ENCODE results near the gene COL8A1. TPM values are rescaled to one million over a fixed set of nuclear protein-coding genes. Genes with fewer than 3 reads are reported as not detected.

The COL8A1 gene
- total RNA-seq, 2 donors from 2014 or later = 8.0 to 8.1 TPM

- H3K27ac ChIP-seq = no peak overlapping the region
- TF ChIP-seq CTCF (IDR thresholded peaks at IDR 0.05) = no peak
- no peak for TF ChIP-seq POLR2AphosphoS5 (IDR thresholded peaks at IDR 0.05)
- no peak for TF ChIP-seq POLR2A (IDR thresholded peaks at IDR 0.05)
- WGBS = 89% methylated on average over 1 of the region's 1 CpG
- H3K36me3 ChIP-seq = no peaks in the 10 kb centered on the region
- no peaks in the 10 kb centered on the region for H3K4me1 ChIP-seq (replicated peaks)
- no peaks in the 10 kb centered on the region for H3K9me3 ChIP-seq
- no peak for DNase-seq (ENCODE audit: low spot score)
- intact Hi-C loops (cut with DNase I) = no loop called here
- H3K27me3 ChIP-seq (replicated peaks; ENCODE audit: insufficient read depth) = no peaks in the 10 kb centered on the region
- no peak overlapping the region for H3K4me3 ChIP-seq
Observed at GRCh38 chr3:99803297-99803696, 164.9 kb downstream of the COL8A1 start.

GRCh38 chr3:99805160-99805559 is 166.8 kb downstream of the COL8A1 start:
- no peak for TF ChIP-seq POLR2A (IDR thresholded peaks at IDR 0.05)
- TF ChIP-seq POLR2AphosphoS5 (IDR thresholded peaks at IDR 0.05) = no peak
- TF ChIP-seq CTCF (IDR thresholded peaks at IDR 0.05) = no peak
- Histone ChIP-seq H3K4me1 (replicated peaks) (no peaks in the 10 kb centered on the region), H3K27ac (no peak overlapping the region), H3K4me3 (no peak overlapping the region), H3K27me3 (replicated peaks; ENCODE audit: insufficient read depth) (no peaks in the 10 kb centered on the region), H3K36me3 (no peaks in the 10 kb centered on the region), H3K9me3 (no peaks in the 10 kb centered on the region)
- intact Hi-C loops (cut with DNase I) = no loop called here
- WGBS = 96% methylated on average over 2 of the region's 2 CpGs
- DNase-seq (ENCODE audit: low spot score) = no peak

- no peaks in the 10 kb centered on the region for H3K9me3 ChIP-seq
- H3K4me1 ChIP-seq (replicated peaks) = no peaks in the 10 kb centered on the region
- H3K27me3 ChIP-seq (replicated peaks; ENCODE audit: insufficient read depth) = no peaks in the 10 kb centered on the region
- DNase-seq (ENCODE audit: low spot score) = peak; percentile 9
- intact Hi-C loops (cut with DNase I) = no loop called here
- H3K36me3 ChIP-seq = no peaks in the 10 kb centered on the region
- no peak for TF ChIP-seq POLR2AphosphoS5 (IDR thresholded peaks at IDR 0.05)
- TF ChIP-seq POLR2A (IDR thresholded peaks at IDR 0.05) = no peak
- peak in 3 of 4 experiments; percentile 30 to 45 (median 41) for TF ChIP-seq CTCF (IDR thresholded peaks at IDR 0.05)
- WGBS = 45% methylated on average over 4 of the region's 4 CpGs
- H3K4me3 ChIP-seq = no peak overlapping the region
- H3K27ac ChIP-seq = no peak overlapping the region
Observed at GRCh38 chr3:99808163-99808794, 169.9 kb downstream of the COL8A1 start.

GRCh38 chr3:99809565-99809964 is 171.2 kb downstream of the COL8A1 start:
- TF ChIP-seq CTCF (IDR thresholded peaks at IDR 0.05) (no peak), POLR2A (IDR thresholded peaks at IDR 0.05) (no peak), POLR2AphosphoS5 (IDR thresholded peaks at IDR 0.05) (no peak)
- Histone ChIP-seq H3K36me3 (no peaks in the 10 kb centered on the region), H3K4me1 (replicated peaks) (no peaks in the 10 kb centered on the region), H3K4me3 (no peak overlapping the region), H3K9me3 (no peaks in the 10 kb centered on the region), H3K27me3 (replicated peaks; ENCODE audit: insufficient read depth) (no peaks in the 10 kb centered on the region), H3K27ac (no peak overlapping the region)
- 96% methylated on average over 2 of the region's 2 CpGs for WGBS
- intact Hi-C loops (cut with DNase I) = no loop called here
- DNase-seq (ENCODE audit: low spot score) = no peak

- H3K36me3 ChIP-seq = no peaks in the 10 kb centered on the region
- H3K4me3 ChIP-seq = no peak overlapping the region
- no peaks in the 10 kb centered on the region for H3K9me3 ChIP-seq
- no peak overlapping the region for H3K27ac ChIP-seq
- TF ChIP-seq POLR2A (IDR thresholded peaks at IDR 0.05) (no peak), POLR2AphosphoS5 (IDR thresholded peaks at IDR 0.05) (no peak), CTCF (IDR thresholded peaks at IDR 0.05) (no peak)
- 97% methylated on average over 1 of the region's 1 CpG for WGBS
- H3K27me3 ChIP-seq (replicated peaks; ENCODE audit: insufficient read depth) = no peaks in the 10 kb centered on the region
- intact Hi-C loops (cut with DNase I) = no loop called here
- DNase-seq (ENCODE audit: low spot score) = no peak
- no peaks in the 10 kb centered on the region for H3K4me1 ChIP-seq (replicated peaks)
Observed at GRCh38 chr3:99810403-99810802, 172.0 kb downstream of the COL8A1 start.

Data from prostate gland (tissue), 2 donors.